Smooth muscle cell (in vitro differentiated cells): ENCODE data around the gene AGGF1. TPM values are rescaled to one million over a fixed set of nuclear protein-coding genes. Genes with fewer than 3 reads are reported as not detected.
"Not testable (repeated sequence)": the region's sequence is repeated elsewhere in the genome, so short reads cannot be mapped to it uniquely, and the experiment has no call there.

Source experiments
- DNase-seq: peaks from one replicate; lab custom pipeline; 2025; ENCODE audit not compliant: unreplicated experiment; lab: John Stamatoyannopoulos, UW
- H2AFZ ChIP-seq: fragments of 200-600 bp; sonication (generic); 2 replicates; pipeline ENCODE4 v1.6.0; 2016; ENCODE audit warnings: antibody characterized with exemption, low read depth, mild to moderate bottlenecking
- H3F3A ChIP-seq: fragments of 200-600 bp; sonication (generic); 2 replicates; pipeline ENCODE4 v1.6.0; 2017; ENCODE audit warnings: antibody characterized with exemption, low read depth
- H3K27ac ChIP-seq: fragments of 200-600 bp; sonication (generic); 2 replicates; pipeline ENCODE4 v1.5.1; 2016; ENCODE audit warnings: low read depth, mild to moderate bottlenecking
- H3K27me3 ChIP-seq: fragments of 200-600 bp; sonication (generic); 2 replicates; pipeline ENCODE4 v1.6.1; 2016; ENCODE audit warnings: low read depth, mild to moderate bottlenecking
- H3K36me3 ChIP-seq: fragments of 200-600 bp; sonication (generic); 2 replicates; pipeline ENCODE4 v1.5.1; 2016; ENCODE audit warnings: low read depth
- H3K4me1 ChIP-seq: fragments of 200-600 bp; sonication (generic); 2 replicates; pipeline ENCODE4 v1.5.1; 2016; ENCODE audit warnings: low read depth
- H3K4me2 ChIP-seq: fragments of 200-600 bp; sonication (generic); 2 replicates; pipeline ENCODE4 v1.6.0; 2016; ENCODE audit warnings: mild to moderate bottlenecking
- H3K4me3 ChIP-seq: fragments of 200-600 bp; sonication (generic); 2 replicates; pipeline ENCODE4 v1.5.1; 2016; ENCODE audit warnings: mild to moderate bottlenecking
- H3K79me2 ChIP-seq: fragments of 200-600 bp; sonication (generic); 2 replicates; pipeline ENCODE4 v1.6.0; 2016; ENCODE audit warnings: low read depth, mild to moderate bottlenecking
- H3K9ac ChIP-seq: fragments of 200-600 bp; sonication (generic); 2 replicates; pipeline ENCODE4 v1.6.0; 2016; ENCODE audit warnings: low read depth
- H3K9me3 ChIP-seq: fragments of 200-600 bp; sonication (generic); replicated peaks from 2 replicates; pipeline ENCODE4 v1.5.1; 2016; ENCODE audit warnings: low read depth
- H4K20me1 ChIP-seq: fragments of 200-600 bp; sonication (generic); 2 replicates; pipeline ENCODE4 v1.6.0; 2016; ENCODE audit warnings: low read depth
- CTCF ChIP-seq: fragments of 200-600 bp; sonication (generic); IDR thresholded peaks from 2 replicates; pipeline ENCODE4 v1.5.1; 2017; ENCODE audit warnings: borderline replicate concordance, mild to moderate bottlenecking, antibody characterized with exemption; ENCODE audit not compliant: insufficient read depth, poor library complexity, severe bottlenecking
- WGBS: methylation state at CpG from one replicate; pipeline ENCODE4 v1.1.7; 2016; ENCODE audit warnings: low lambda C conversion rate; 5-methylcytosine and 5-hydroxymethylcytosine counted together
- polyA plus RNA-seq: library from polyadenylated mRNA; unstranded; fragments of >200 nt; fragmentation: Nextera tagmentation; extraction: Ambion mirVana; gene quantifications from 2 replicates; pipeline ENCODE4 v1.2.1, GENCODE V29; 2016
- total RNA-seq: library from RNA; depleted of rRNA; stranded (reverse); fragments of >200 nt; gene quantifications from 2 replicates; pipeline ENCODE4 v1.2.3, GENCODE V29; 2014

The AGGF1 gene
- total and polyA plus RNA-seq, 2 experiments from 2014 or later: 21.5 to 24.3 TPM

- Histone ChIP-seq H3K27me3 (no peaks in the 10 kb centered on the region), H3K4me3 (no peak overlapping the region), H3K9ac (no peak overlapping the region), H3K4me1 (no peaks in the 10 kb centered on the region), H3K9me3 (no peaks in the 10 kb centered on the region), H3K36me3 (no peaks in the 10 kb centered on the region), H3K27ac (no peak overlapping the region), H4K20me1 (no peaks in the 10 kb centered on the region), H3F3A (no peaks in the 10 kb centered on the region), H2AFZ (no peak overlapping the region), H3K4me2 (no peak overlapping the region), H3K79me2 (no peaks in the 10 kb centered on the region)
- TF ChIP-seq CTCF: no peak
- WGBS: 82% methylated on average over 6 of the region's 6 CpGs
- no peak for DNase-seq
Measured at GRCh38 chr5:76994337-76994736, 35.9 kb upstream of the AGGF1 start.

- not testable (repeated sequence) for H3K27me3 ChIP-seq, DNase-seq, H3K9me3 ChIP-seq, H3K4me2 ChIP-seq, H3K27ac ChIP-seq, H4K20me1 ChIP-seq, H3F3A ChIP-seq, H3K4me1 ChIP-seq, H2AFZ ChIP-seq, H3K79me2 ChIP-seq, H3K36me3 ChIP-seq, H3K9ac ChIP-seq, H3K4me3 ChIP-seq
- WGBS: 93% methylated on average over 4 of the region's 4 CpGs
Measured at GRCh38 chr5:76998251-76998650, 32.0 kb upstream of the AGGF1 start.

- no peaks in the 10 kb centered on the region for H4K20me1 ChIP-seq
- no peaks in the 10 kb centered on the region for H3K36me3 ChIP-seq
- no peak overlapping the region for H3K9ac ChIP-seq
- no peaks in the 10 kb centered on the region for H3K4me1 ChIP-seq
- no peak overlapping the region for H3K4me2 ChIP-seq
- H2AFZ ChIP-seq: no peak overlapping the region
- H3F3A ChIP-seq: no peaks in the 10 kb centered on the region
- WGBS: 2% methylated on average over 2 of the region's 2 CpGs
- H3K9me3 ChIP-seq: no peaks in the 10 kb centered on the region
- no peak overlapping the region for H3K4me3 ChIP-seq
- no peak for DNase-seq
- no peaks in the 10 kb centered on the region for H3K79me2 ChIP-seq
- no peak overlapping the region for H3K27ac ChIP-seq
- no peak for TF ChIP-seq CTCF
- no peaks in the 10 kb centered on the region for H3K27me3 ChIP-seq
Measured at GRCh38 chr5:76999451-76999850, 30.8 kb upstream of the AGGF1 start.

- H3K4me1 ChIP-seq: no peaks in the 10 kb centered on the region
- no peak overlapping the region for H3K4me3 ChIP-seq
- H3K9ac ChIP-seq: no peak overlapping the region
- no peaks in the 10 kb centered on the region for H3K27me3 ChIP-seq
- no peaks in the 10 kb centered on the region for H3K9me3 ChIP-seq
- H3K79me2 ChIP-seq: no peaks in the 10 kb centered on the region
- H3F3A ChIP-seq: no peaks in the 10 kb centered on the region
- H3K27ac ChIP-seq: no peak overlapping the region
- DNase-seq: no peak
- WGBS: 31% methylated on average over 1 of the region's 1 CpG
- TF ChIP-seq CTCF: no peak
- H2AFZ ChIP-seq: no peak overlapping the region
- no peaks in the 10 kb centered on the region for H4K20me1 ChIP-seq
- no peak overlapping the region for H3K4me2 ChIP-seq
- no peaks in the 10 kb centered on the region for H3K36me3 ChIP-seq
Measured at GRCh38 chr5:77003246-77003645, 27.0 kb upstream of the AGGF1 start.
